ENCODE measurements around the gene GPC3.

GRCh38 chrX:134024686-134025377 lies 39.4 kb upstream of the GPC3 start:
- TF ChIP-seq CTCF (IDR thresholded peaks at IDR 0.05; ENCODE audit: low read length) (no peak), EZH2 (IDR thresholded peaks at IDR 0.05; ENCODE audit: borderline replicate concordance, low read length) (no peak)
